OCI-LY3 (cell line): ENCODE data around the gene RSL1D1.

Source experiments
- EZH2phosphoT487 ChIP-seq: fragments of 200-600 bp; shearing (Covaris generic); IDR thresholded peaks from 2 replicates; pipeline ENCODE4 v1.6.1; 2018; ENCODE audit warnings: antibody characterized with exemption, mixed run types, low read depth
- TF ChIP-seq, protein P1 (sequence below): fragments of 200-600, 300-600 bp; sonication (generic); IDR thresholded peaks from 2 replicates; pipeline ENCODE4 v1.5.1; 2014; ENCODE audit warnings: antibody characterized with exemption, low read length, low read depth

DNA sequence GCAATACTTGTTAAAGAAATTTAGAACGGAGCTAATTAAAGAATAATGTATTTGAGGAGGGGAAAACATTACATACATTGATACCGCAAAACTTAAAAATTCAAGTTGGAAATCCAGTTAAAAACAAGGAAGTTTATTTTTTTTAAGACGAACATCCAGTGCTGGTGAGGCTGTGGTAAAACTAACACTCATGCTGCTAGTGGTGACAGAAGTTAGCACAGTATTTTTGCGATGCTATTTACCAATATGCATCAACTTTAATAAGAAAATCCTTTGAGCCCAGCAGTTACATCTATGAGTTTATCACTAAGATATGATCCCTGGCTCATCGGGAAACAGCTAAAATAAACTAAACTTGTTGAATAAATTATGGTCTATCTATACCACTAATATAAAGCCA lies 32.7 kb upstream of the RSL1D1 start:
- TF ChIP-seq, protein P1, sequence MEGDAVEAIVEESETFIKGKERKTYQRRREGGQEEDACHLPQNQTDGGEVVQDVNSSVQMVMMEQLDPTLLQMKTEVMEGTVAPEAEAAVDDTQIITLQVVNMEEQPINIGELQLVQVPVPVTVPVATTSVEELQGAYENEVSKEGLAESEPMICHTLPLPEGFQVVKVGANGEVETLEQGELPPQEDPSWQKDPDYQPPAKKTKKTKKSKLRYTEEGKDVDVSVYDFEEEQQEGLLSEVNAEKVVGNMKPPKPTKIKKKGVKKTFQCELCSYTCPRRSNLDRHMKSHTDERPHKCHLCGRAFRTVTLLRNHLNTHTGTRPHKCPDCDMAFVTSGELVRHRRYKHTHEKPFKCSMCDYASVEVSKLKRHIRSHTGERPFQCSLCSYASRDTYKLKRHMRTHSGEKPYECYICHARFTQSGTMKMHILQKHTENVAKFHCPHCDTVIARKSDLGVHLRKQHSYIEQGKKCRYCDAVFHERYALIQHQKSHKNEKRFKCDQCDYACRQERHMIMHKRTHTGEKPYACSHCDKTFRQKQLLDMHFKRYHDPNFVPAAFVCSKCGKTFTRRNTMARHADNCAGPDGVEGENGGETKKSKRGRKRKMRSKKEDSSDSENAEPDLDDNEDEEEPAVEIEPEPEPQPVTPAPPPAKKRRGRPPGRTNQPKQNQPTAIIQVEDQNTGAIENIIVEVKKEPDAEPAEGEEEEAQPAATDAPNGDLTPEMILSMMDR = no peak
- TF ChIP-seq EZH2phosphoT487 = no peak
